ENCODE data around the gene PSTPIP2. TPM values are rescaled to one million over a fixed set of nuclear protein-coding genes. Genes with fewer than 3 reads are reported as not detected.

PSTPIP2 gene, protein sequence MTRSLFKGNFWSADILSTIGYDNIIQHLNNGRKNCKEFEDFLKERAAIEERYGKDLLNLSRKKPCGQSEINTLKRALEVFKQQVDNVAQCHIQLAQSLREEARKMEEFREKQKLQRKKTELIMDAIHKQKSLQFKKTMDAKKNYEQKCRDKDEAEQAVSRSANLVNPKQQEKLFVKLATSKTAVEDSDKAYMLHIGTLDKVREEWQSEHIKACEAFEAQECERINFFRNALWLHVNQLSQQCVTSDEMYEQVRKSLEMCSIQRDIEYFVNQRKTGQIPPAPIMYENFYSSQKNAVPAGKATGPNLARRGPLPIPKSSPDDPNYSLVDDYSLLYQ
- 1 to 10 TPM; 6.6 to 8.7 TPM for total RNA-seq
- 10 to 100 TPM; 10.9 to 17.2 (median 15.1) TPM for polyA plus RNA-seq
- total RNA-seq = 7.8 to 21.3 (median 12.3) reads per million in 6 experiments

DNA sequence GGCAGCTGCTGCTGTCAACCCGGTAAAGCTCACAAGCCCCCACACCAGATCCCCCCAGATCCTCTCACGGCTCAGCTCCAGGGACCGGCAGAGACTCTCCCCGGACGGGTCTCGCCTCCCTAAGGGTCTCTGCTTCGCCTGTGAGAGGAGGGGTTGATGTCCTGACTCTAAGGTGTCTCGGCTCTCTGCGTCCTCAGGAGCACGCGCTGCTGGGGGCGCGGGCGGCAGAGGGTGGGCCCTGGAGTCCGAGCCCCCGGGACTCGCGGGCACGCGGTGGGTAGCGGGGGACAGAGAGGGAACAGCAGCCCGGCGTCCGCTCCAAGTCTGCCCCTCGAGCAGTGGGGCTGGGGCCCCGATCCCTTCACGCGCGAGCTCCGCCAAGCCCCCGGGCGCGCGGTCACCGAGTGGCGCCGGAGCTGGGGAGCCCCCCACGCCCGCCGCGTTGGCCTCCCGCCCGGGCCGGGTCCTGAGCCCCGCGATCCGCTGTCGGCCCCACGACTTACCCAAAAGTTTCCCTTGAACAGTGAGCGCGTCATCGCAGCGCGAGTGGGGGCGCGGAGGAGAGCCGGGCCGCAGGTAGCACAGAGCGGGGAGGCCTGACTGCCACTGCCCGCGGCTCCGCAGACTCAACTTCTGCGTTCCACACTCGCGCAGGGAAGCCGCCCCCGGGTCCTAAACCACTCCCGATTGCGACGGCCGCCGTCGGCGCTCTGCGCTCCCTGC lies at the start of gene PSTPIP2:
TSS of gene PSTPIP2 (minus strand) at position 608 of the 723 bp plus-strand sequence. CDS start at position 536, 72 bp downstream.
- H3K4me1 Mint-ChIP-seq = peaks cover 10 to 48% (median 44%) of the 10 kb centered on the region in 4 donors
- peak within 1 kb of the TSS; percentile 25 to 88 (median 63) for H3K27ac Mint-ChIP-seq
- peak; percentile 43 to 77 (median 56) for DNase-seq
- H3K27me3 Mint-ChIP-seq = no peaks in the 10 kb centered on the region
- ATAC-seq = peak; percentile 79 to 83
- POLR2A ChIA-PET = interaction anchor here (0.7 to 1.7 kb wide), 8 partner anchors 10 to 406 kb away, joined by 3 to 6 read pairs (median 3); no protein-coding TSS in a partner anchor
- H3K4me3 Mint-ChIP-seq = peak within 1 kb of the TSS; percentile 80 to 91 (median 84)
- no peaks in the 10 kb centered on the region for H3K9me3 Mint-ChIP-seq
- H3K36me3 Mint-ChIP-seq = peaks cover 0 to 4% (median 0%) of the 10 kb centered on the region in 3 donors

DNA sequence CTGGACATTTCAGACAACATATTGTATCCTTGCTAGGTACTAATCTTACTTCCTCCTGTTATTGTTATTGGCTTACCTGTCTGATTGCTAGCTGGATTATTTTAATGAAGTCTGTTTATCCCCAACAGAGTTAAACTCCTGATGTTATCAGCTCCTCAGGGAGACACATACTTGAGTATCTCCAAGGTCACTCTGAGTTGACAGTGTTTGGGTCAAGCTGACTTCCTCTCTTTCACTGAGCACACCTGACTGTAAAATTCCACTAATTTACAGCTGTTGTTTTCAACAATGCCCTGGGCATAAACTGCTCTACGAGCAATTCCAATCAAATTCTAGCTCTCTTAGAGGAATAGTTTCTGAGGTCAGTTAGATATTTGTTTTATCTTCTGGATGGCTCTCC lies 41.7 kb upstream of the PSTPIP2 start:
- Mint-ChIP-seq H3K27ac (peak overlapping the region in 1 of 10 donors; percentile 37), H3K4me1 (peaks cover 4 to 18% (median 10%) of the 10 kb centered on the region in 4 donors), H3K9me3 (no peaks in the 10 kb centered on the region), H3K4me3 (no peak overlapping the region), H3K36me3 (peaks cover 9 to 65% (median 30%) of the 10 kb centered on the region in 3 donors), H3K27me3 (no peaks in the 10 kb centered on the region)
- ATAC-seq = no peak
- no peak for DNase-seq
- POLR2A ChIA-PET = no interaction called here

DNA sequence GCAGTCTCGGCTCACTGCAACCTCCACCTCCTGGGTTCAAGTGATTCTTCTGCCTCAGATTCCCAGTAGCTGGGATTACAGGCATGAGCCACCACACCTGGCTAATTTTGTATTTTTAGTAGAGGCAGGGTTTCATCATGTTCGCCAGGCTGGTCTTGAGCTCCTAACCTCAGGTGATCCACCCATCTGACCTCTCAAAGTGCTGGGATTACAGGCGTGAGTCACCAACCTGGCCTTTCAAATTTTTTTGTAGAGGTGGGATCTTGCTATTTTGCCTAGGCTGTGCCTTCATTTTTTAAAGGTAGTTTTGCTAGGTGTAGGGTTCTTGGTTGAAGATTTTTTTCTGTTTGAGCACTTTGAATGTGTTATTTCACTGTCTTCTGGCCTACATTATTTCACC lies 38.3 kb upstream of the PSTPIP2 start:
- Mint-ChIP-seq H3K4me1 (peaks cover 4 to 32% (median 20%) of the 10 kb centered on the region in 4 donors), H3K27me3 (no peaks in the 10 kb centered on the region), H3K4me3 (no peak overlapping the region), H3K36me3 (peaks cover 9 to 58% (median 21%) of the 10 kb centered on the region in 3 donors), H3K9me3 (no peaks in the 10 kb centered on the region), H3K27ac (no peak overlapping the region)
- ATAC-seq = no peak
- no peak for DNase-seq
- POLR2A ChIA-PET = interaction anchor here (0.7 kb wide), 1 partner anchor 104 kb away, joined by 4 read pairs; no protein-coding TSS in a partner anchor

DNA sequence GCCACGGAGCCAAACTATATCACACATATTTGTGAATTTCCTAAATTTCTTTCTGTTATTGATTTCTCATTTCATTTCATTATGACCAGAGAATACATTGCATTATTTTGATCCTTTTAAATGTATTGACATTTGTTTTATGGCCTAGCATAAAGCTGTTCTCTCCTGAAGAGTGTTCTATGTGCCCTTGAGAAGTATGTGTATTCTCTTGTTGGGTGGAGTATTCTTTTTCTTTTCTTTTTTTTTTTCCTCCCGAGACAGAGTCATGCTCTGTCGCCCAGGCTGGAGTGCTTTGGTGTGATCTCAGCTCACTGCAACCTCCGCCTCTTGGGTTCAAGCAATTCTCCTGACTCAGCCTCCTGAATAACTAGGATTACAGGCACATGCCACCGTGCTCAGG lies 37.3 kb upstream of the PSTPIP2 start:
- H3K27ac Mint-ChIP-seq = peak overlapping the region in 4 of 10 donors; percentile 25 to 80 (median 56)
- peaks cover 9 to 49% (median 18%) of the 10 kb centered on the region in 3 donors for H3K36me3 Mint-ChIP-seq
- H3K9me3 Mint-ChIP-seq = no peaks in the 10 kb centered on the region
- POLR2A ChIA-PET = no interaction called here
- ATAC-seq (no peak), DNase-seq (no peak)
- peak overlapping the region in 1 of 10 donors; percentile 32 for H3K4me3 Mint-ChIP-seq
- no peaks in the 10 kb centered on the region for H3K27me3 Mint-ChIP-seq
- peaks cover 8 to 38% (median 28%) of the 10 kb centered on the region in 4 donors for H3K4me1 Mint-ChIP-seq

DNA sequence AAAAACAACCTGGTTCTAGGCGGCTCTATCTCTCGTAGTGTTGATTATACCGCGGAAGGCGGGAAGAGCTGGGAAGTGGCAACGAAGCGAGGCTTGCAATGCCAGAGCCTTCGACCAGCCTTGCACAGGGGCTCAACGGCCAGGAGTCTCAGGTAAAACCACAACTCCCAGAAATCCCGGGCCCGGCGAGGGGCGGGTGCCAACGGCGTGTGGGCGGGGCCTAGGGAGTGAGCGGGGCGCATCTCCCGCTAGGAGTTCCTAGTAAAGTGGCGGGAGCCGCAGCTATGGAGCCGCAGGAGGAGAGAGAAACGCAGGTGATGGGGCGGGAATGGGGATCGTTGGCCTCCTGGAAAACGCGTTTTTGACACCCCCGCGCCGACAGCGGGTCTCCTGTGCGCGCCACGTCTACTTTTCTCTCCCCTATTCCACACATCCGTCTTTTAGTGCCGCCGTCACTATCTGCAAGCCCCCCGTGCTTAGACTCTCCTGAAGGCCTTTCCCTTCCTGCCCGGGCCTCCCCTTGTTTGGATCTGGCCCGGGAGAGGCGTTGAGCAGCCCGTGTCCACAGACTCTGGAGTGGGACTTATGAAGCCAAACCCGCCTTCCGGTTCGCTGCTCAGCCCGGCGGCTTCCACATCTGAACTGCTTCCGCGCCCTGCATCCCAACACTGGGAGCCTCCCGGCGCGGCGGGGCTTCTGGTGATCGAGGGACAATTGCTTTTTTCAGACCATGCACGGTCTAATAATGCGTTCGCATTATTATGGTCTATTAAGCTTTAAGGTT lies 32.3 kb upstream of the PSTPIP2 start, which contains the start of gene HAUS1:
TSS of gene HAUS1 (plus strand) at position 258 of the 784 bp plus-strand sequence. CDS start at position 285, 27 bp downstream.
- H3K27ac Mint-ChIP-seq = peak within 1 kb of the TSS; percentile 75 to 98 (median 94)
- peak within 1 kb of the TSS; percentile 93 to 99 (median 98) for H3K4me3 Mint-ChIP-seq
- POLR2A ChIA-PET = interaction anchor here (1.0 to 1.1 kb wide), 2 partner anchors 7 to 9 kb away, joined by 3 read pairs; no protein-coding TSS in a partner anchor
- no peaks in the 10 kb centered on the region for H3K9me3 Mint-ChIP-seq
- H3K36me3 Mint-ChIP-seq = peaks cover 0 to 15% (median 5%) of the 10 kb centered on the region in 3 donors
- ATAC-seq (peak; percentile 96 to 98), DNase-seq (peak; percentile 59 to 87 (median 74))
- no peaks in the 10 kb centered on the region for H3K27me3 Mint-ChIP-seq
- peaks cover 4 to 37% (median 26%) of the 10 kb centered on the region in 4 donors for H3K4me1 Mint-ChIP-seq

DNA sequence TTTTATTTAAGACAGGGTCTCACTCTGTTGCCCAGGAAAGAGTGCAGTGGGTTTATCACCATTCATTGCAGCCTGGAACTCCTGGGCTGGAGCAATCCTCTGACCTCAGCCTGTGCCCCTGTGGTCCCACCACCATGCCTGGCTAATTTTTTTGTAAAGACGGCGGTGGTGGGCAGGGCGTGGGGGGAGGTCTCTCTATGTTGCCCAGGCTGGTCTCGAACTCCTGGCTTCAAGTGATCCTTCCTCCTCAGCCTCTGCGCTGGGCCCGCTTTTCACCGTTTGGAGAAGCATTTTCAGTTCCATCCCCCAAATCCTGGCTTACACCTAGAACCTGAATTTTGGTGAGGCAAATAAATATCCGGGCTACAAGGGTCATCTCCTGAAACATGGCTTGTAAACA lies 27.4 kb upstream of the PSTPIP2 start:
- peak overlapping the region in 1 of 10 donors; percentile 48 for H3K4me3 Mint-ChIP-seq
- POLR2A ChIA-PET = interaction anchor here (0.6 to 1.1 kb wide), 3 partner anchors 28 to 434 kb away, joined by 3 to 7 read pairs (median 4); partner anchors contain the start of gene PSTPIP2
- no peaks in the 10 kb centered on the region for H3K27me3 Mint-ChIP-seq
- DNase-seq (no peak), ATAC-seq (no peak)
- H3K4me1 Mint-ChIP-seq = peaks cover 7 to 43% (median 25%) of the 10 kb centered on the region in 4 donors
- no peaks in the 10 kb centered on the region for H3K9me3 Mint-ChIP-seq
- peaks cover 0 to 6% (median 6%) of the 10 kb centered on the region in 3 donors for H3K36me3 Mint-ChIP-seq
- peak overlapping the region in 1 of 10 donors; percentile 55 for H3K27ac Mint-ChIP-seq

DNA sequence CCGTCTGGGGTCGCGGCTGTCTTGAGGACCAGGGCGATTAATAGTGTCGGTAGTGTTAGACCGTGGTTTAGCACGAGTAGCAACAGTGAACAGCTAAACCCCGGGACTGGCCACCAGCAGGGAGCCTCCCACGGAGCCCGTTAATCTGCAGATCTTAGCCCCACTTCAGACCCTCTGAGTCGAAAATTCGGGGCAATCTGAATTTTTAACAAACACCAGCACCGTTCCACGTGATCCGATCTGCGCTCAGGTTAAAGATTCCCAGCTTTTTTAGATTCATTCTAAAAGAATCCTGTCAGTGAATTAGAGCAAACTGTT lies 26.5 kb upstream of the PSTPIP2 start:
- Mint-ChIP-seq H3K4me1 (peaks cover 10 to 43% (median 27%) of the 10 kb centered on the region in 4 donors), H3K27ac (peak overlapping the region; percentile 94 to 99 (median 99)), H3K36me3 (peaks cover 0 to 15% (median 7%) of the 10 kb centered on the region in 3 donors), H3K9me3 (no peaks in the 10 kb centered on the region), H3K27me3 (no peaks in the 10 kb centered on the region), H3K4me3 (peak overlapping the region; percentile 93 to 99 (median 98))
- DNase-seq (no peak), ATAC-seq (no peak)
- POLR2A ChIA-PET = interaction anchor here (0.6 to 1.1 kb wide), 5 partner anchors 8 to 433 kb away, joined by 3 to 7 read pairs (median 4); partner anchors contain the start of gene PSTPIP2

DNA sequence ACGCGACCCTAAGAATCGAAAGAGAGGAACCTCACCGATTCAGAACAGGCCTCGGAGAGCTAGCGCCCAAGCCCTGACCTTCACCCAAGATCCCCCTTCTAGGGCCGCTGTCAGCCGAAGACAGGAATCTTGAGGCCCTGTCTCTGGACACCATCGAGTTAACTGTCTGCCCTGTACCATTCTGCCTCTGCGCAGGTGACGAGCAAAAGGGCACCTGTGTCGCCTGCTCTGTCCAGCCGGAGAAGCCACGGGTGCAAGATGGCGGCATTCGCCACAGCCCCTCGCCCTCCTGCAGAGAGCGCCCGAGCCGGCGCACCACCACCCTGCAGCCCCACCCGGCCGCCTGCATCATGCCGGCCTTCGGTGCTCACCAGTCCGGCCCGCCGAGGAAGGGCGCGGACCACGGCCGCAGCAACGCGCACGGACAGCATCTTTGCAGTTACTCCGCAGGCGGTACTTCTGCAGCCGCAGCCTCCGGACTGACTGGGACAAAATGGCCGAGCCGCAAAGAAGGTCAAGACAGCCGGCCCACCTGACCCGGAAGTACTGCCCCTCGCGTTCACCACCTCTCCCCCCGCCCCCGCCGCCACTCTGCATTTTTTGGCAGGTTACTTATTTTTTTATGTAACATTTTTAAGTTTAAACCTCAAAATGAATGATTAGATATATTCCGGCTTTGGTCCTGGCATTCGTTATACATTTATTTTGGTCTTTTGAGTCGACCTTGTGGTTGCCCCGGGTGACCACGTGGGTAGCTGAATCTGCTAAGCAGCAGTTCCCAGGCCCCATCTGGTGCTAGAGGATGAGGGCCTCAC lies 25.9 kb upstream of the PSTPIP2 start, which contains the start of gene ATP5F1A:
TSS of gene ATP5F1A (minus strand) at position 496 of the 815 bp plus-strand sequence. CDS start at position 431, 65 bp downstream.
- Mint-ChIP-seq H3K36me3 (peaks cover 0 to 21% (median 7%) of the 10 kb centered on the region in 3 donors), H3K4me3 (peak within 1 kb of the TSS; percentile 93 to 99 (median 98)), H3K4me1 (peaks cover 10 to 47% (median 27%) of the 10 kb centered on the region in 4 donors), H3K9me3 (no peaks in the 10 kb centered on the region), H3K27me3 (no peaks in the 10 kb centered on the region), H3K27ac (peak within 1 kb of the TSS; percentile 94 to 99 (median 99))
- peak; percentile 76 to 89 (median 82) for DNase-seq
- POLR2A ChIA-PET = interaction anchor here (1.0 to 1.2 kb wide), 5 partner anchors 9 to 135 kb away, joined by 3 to 5 read pairs (median 4); partner anchors contain the start of gene PSTPIP2
- peak; percentile 80 to 86 for ATAC-seq

DNA sequence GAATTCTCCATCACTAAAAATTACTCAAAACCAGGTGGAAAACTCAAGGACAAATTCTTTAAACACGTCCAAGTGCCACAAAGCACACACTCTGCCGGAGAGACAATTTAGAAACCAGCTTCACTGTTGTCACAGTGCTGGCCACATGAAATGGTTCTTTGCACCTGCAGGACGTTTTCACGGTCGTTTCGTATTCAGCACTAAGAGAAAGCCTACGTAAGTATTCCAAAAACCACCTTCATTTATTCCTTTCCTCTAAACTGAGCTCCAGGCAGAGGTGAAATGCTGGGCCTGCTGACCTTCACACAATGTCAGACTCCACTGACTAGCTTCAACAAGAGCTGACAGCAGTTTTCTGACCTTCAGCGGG lies 25.4 kb upstream of the PSTPIP2 start:
- peak overlapping the region; percentile 94 to 99 (median 99) for H3K27ac Mint-ChIP-seq

DNA sequence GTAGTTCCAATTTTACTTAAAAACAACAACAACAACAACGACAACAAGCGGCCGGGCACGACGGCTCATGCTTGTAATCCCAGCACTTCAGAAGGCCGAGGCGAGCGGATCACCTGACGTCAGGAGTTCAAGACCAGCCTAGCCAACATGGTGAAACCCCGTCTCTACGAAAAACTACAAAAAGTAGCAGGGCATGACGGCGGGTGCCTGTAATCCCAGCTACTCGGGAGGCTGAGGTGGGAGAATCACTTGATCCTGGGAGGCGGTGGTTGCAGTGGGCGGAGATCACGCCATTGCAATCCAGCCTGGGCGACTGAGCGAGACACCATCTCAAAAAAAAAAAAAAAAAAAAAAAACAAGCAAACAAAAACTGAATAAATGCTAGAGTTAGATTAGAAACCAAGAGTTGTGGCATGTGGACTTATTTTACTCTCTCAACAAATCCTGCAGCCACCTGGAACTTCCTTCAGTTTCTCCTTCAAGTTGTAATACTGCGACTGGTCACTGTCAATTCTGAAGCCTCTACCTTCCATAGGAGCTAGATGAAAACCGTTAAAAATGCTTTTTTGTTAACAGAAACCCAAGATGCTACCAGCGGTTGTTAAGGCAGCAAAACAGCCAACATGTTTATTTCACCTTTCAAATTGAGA lies 24.7 kb upstream of the PSTPIP2 start:
- Mint-ChIP-seq H3K9me3 (no peaks in the 10 kb centered on the region), H3K4me1 (peaks cover 10 to 49% (median 29%) of the 10 kb centered on the region in 4 donors), H3K27ac (peak overlapping the region; percentile 94 to 99 (median 99)), H3K36me3 (peaks cover 0 to 32% (median 8%) of the 10 kb centered on the region in 3 donors), H3K4me3 (peak overlapping the region; percentile 93 to 99 (median 98)), H3K27me3 (no peaks in the 10 kb centered on the region)
- POLR2A ChIA-PET = interaction anchor here (0.6 to 1.2 kb wide), 8 partner anchors 12 to 229 kb away, joined by 3 to 5 read pairs (median 3); a partner anchor contains a TSS
- ATAC-seq (no peak), DNase-seq (peak in 1 of 10 donors; percentile 2)

More for the DNA sequence above, 25.4 kb upstream of the PSTPIP2 start:
- Mint-ChIP-seq H3K4me3 (peak overlapping the region; percentile 93 to 99 (median 98)), H3K36me3 (peaks cover 0 to 27% (median 7%) of the 10 kb centered on the region in 3 donors), H3K9me3 (no peaks in the 10 kb centered on the region), H3K4me1 (peaks cover 10 to 49% (median 27%) of the 10 kb centered on the region in 4 donors), H3K27me3 (no peaks in the 10 kb centered on the region)
- DNase-seq (peak in 5 of 10 donors; percentile 3 to 34 (median 22)), ATAC-seq (peak; percentile 28 to 56)
- POLR2A ChIA-PET = interaction anchor here (0.7 to 1.2 kb wide), 2 partner anchors 18 to 76 kb away, joined by 3 to 5 read pairs; a partner anchor contains a TSS

Data from naive thymus-derived CD8-positive, alpha-beta T cell (primary cell).